ENCODE measurements around the gene GBP2.

DNA sequence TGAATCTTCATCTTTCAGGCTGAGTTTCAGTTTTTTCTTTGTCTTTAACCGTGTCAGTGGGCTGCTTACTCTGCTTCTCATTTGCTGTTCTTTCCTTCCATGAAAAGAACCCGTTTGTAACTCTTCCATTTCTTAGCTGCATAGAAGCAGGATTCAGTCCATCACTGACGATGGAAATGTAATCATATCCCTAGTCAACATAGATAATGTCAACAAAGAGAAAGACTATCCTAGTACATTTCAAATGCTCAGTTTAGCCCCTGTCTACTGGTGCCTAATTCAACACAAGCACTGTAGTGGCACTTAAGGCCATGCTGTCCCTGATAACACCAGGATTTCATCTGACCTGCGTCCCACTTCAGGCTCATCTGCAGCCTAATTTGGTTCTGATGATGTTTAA lies 61.3 kb downstream of the GBP2 start:
- no peak for TF ChIP-seq ZSCAN18 (tag by site-specific recombination; IDR thresholded peaks at IDR 0.05)
- TF ChIP-seq, protein P1, sequence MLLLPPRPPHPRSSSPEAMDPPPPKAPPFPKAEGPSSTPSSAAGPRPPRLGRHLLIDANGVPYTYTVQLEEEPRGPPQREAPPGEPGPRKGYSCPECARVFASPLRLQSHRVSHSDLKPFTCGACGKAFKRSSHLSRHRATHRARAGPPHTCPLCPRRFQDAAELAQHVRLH (tag by site-specific recombination; IDR thresholded peaks at IDR 0.05) = no peak
- no peak for TF ChIP-seq CTCF (tag by site-specific recombination; IDR thresholded peaks at IDR 0.05)
